ENCODE data around the gene GRID2. TPM values are rescaled to one million over a fixed set of nuclear protein-coding genes. Genes with fewer than 3 reads are reported as not detected.

GRID2 gene
- total and polyA plus RNA-seq, 2 of the 4 experiments (the other 2 are of a cell fraction) = under 0.01 TPM; not detected in 1

DNA sequence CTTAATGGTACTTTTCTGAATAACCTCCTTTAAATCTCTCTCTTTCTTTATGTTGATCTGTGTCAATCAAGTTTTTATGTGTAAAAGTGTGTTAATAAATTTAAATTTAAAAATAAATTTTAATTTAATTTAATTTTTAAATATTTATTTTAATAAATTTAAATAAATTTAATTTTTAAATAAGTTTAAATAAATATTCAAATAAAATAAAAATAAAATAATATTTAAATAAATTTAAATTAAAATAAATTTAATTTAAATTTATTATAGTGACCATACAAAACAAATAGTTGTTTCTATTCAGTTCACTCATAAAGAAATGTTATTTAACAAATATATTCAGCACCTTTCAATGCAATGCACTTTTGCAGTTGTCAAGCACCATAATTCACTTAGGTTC lies 146.9 kb downstream of the GRID2 start:
- Histone ChIP-seq H3K23ac (ENCODE audit: low read depth, low read length) (no peak overlapping the region), H3K9me1 (ENCODE audit: insufficient read depth, low read length) (no peaks in the 10 kb centered on the region)
- no peak for ATAC-seq (ENCODE audit: low read depth)

More for the DNA sequence above, 146.9 kb downstream of the GRID2 start:
- Histone ChIP-seq H3K4ac (ENCODE audit: low read depth, low read length) (no peak overlapping the region), H2AK9ac (replicated peaks; ENCODE audit: low read depth, low read length, poor library complexity) (no peak overlapping the region), H4K5ac (ENCODE audit: low read depth, low read length) (no peak overlapping the region), H3K27me3 (ENCODE audit: control insufficient read depth, insufficient read depth, low read length) (no peaks in the 10 kb centered on the region), H2AFZ (replicated peaks; ENCODE audit: low read length, poor library complexity) (no peak overlapping the region), H2BK20ac (ENCODE audit: low read depth, low read length) (no peak overlapping the region), H3K14ac (replicated peaks; ENCODE audit: low read depth, low read length) (no peak overlapping the region), H3K4me3 (ENCODE audit: insufficient read depth, low read depth, low read length) (no peak overlapping the region), H3K79me1 (ENCODE audit: low read depth in 1 of 2, low read length in 2 of 2) (no peaks in the 10 kb centered on the region), H2AK5ac (ENCODE audit: low read depth, low read length) (no peak overlapping the region), H3K4me1 (ENCODE audit: control insufficient read depth, insufficient read depth, low read length) (no peaks in the 10 kb centered on the region), H3K4me2 (ENCODE audit: low read depth, low read length) (no peak overlapping the region), H4K91ac (ENCODE audit: insufficient read depth, low read depth, low read length) (no peak overlapping the region), H4K8ac (ENCODE audit: low read depth in 2 of 2, low read length in 2 of 2) (no peak overlapping the region), H2BK120ac (ENCODE audit: low read depth, low read length) (no peak overlapping the region), H4K20me1 (ENCODE audit: insufficient read depth, low read length) (no peaks in the 10 kb centered on the region), H3K18ac (ENCODE audit: low read depth, low read length) (no peak overlapping the region), H2BK15ac (ENCODE audit: low read depth, low read length) (no peak overlapping the region), H3K9me3 (ENCODE audit: control insufficient read depth, insufficient read depth, low read length) (no peaks in the 10 kb centered on the region), H3K9ac (ENCODE audit: low read depth, low read length) (no peak overlapping the region), H3K27ac (ENCODE audit: insufficient read depth, low read length) (no peak overlapping the region), H3K36me3 (ENCODE audit: control insufficient read depth, insufficient read depth, low read length) (no peaks in the 10 kb centered on the region), H3K56ac (ENCODE audit: extremely low read depth, insufficient read depth, low read length) (no peak overlapping the region), H2BK5ac (ENCODE audit: low read depth, low read length, poor library complexity, severe bottlenecking) (no peak overlapping the region)
- ChIA-PET CTCF (no interaction called here), POLR2A (ENCODE audit: unreplicated experiment) (no interaction called here)
- in situ Hi-C loops (cut with MboI; ENCODE audit: low sequenced_read_pairs) (no loop called here), intact Hi-C loops (cut with micrococcal nuclease) (no loop called here), dilution Hi-C loops (cut with HindIII; ENCODE audit: low sequenced_read_pairs, unreplicated experiment) (no loop called here)
- no TSS peak for BruUV-seq (replicated peaks)
- no peak for DNase-seq
- no peak for TF ChIP-seq MAFK (IDR thresholded peaks at IDR 0.05; ENCODE audit: low read depth, low read length)
- no peak for TF ChIP-seq POLR2A (IDR thresholded peaks at IDR 0.05; ENCODE audit: low read depth, low read length)
- TF ChIP-seq, protein P1, sequence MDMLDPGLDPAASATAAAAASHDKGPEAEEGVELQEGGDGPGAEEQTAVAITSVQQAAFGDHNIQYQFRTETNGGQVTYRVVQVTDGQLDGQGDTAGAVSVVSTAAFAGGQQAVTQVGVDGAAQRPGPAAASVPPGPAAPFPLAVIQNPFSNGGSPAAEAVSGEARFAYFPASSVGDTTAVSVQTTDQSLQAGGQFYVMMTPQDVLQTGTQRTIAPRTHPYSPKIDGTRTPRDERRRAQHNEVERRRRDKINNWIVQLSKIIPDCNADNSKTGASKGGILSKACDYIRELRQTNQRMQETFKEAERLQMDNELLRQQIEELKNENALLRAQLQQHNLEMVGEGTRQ (IDR thresholded peaks at IDR 0.05; ENCODE audit: low read depth, low read length) = no peak
- TF ChIP-seq SMC3 (IDR thresholded peaks at IDR 0.05; ENCODE audit: low read depth, low read length) = no peak
